ENCODE data around the gene ATF6. TPM values are rescaled to one million over a fixed set of nuclear protein-coding genes. Genes with fewer than 3 reads are reported as not detected.

ATF6 gene
- total RNA-seq, 1 experiment from 2014 or later, result 10.6 TPM

GRCh38 chr1:161885003-161885402 lies 118.9 kb downstream of the ATF6 start (continued):
- no peak for TF ChIP-seq ZNF671 (CRISPR knock-in tag; IDR thresholded peaks at IDR 0.05)
- TF ChIP-seq SMAD3 (CRISPR knock-in tag; IDR thresholded peaks at IDR 0.05; ENCODE audit: borderline replicate concordance), result no peak
- TF ChIP-seq ZNF423 (CRISPR knock-in tag; IDR thresholded peaks at IDR 0.05), result no peak
- TF ChIP-seq TP53 (CRISPR knock-in tag; IDR thresholded peaks at IDR 0.05), result no peak
- TF ChIP-seq IRF2 (CRISPR knock-in tag; IDR thresholded peaks at IDR 0.05; ENCODE audit: borderline replicate concordance, low read depth), result no peak
- no peak for TF ChIP-seq TCF7 (CRISPR knock-in tag; IDR thresholded peaks at IDR 0.05; ENCODE audit: low read depth)
- TF ChIP-seq AFF4 (CRISPR knock-in tag; IDR thresholded peaks at IDR 0.05; ENCODE audit: borderline replicate concordance), result no peak
- no peak for TF ChIP-seq ZNF425 (CRISPR knock-in tag; conservative IDR thresholded peaks at IDR 0.05)
- no peak for TF ChIP-seq ELF4 (CRISPR knock-in tag; IDR thresholded peaks at IDR 0.05; ENCODE audit: low read depth)

- Mint-ChIP-seq H3K4me1 (peaks cover 3% of the 10 kb centered on the region; the same call in 1 of the 2 replicates), H3K9me3 (no peaks in the 10 kb centered on the region), H3K36me3 (no peaks in the 10 kb centered on the region; the same call in 1 of the 2 replicates), H3K27me3 (ENCODE audit: low read depth) (no peaks in the 10 kb centered on the region), H3K4me3 (no peak overlapping the region), H3K27ac (no peak overlapping the region)
- ATAC-seq (no peak), DNase-seq (ENCODE audit: low spot score) (no peak)
- TF ChIP-seq NFYB (CRISPR knock-in tag; conservative IDR thresholded peaks at IDR 0.05; ENCODE audit: low read depth) (no peak), ZNF281 (CRISPR knock-in tag; IDR thresholded peaks at IDR 0.05) (no peak), CBFB (CRISPR knock-in tag; IDR thresholded peaks at IDR 0.05; ENCODE audit: low read depth) (no peak), MAX (CRISPR knock-in tag; IDR thresholded peaks at IDR 0.05) (no peak), ESRRA (CRISPR knock-in tag; IDR thresholded peaks at IDR 0.05; ENCODE audit: borderline replicate concordance) (no peak), IRF1 (CRISPR knock-in tag; IDR thresholded peaks at IDR 0.05) (no peak), ZNF121 (CRISPR knock-in tag; IDR thresholded peaks at IDR 0.05) (no peak), JUN (CRISPR knock-in tag; IDR thresholded peaks at IDR 0.05) (no peak), FOXP1 (CRISPR knock-in tag; IDR thresholded peaks at IDR 0.05; ENCODE audit: borderline replicate concordance) (no peak)
- ChIA-PET POLR2A (no interaction called here), CTCF (no interaction called here)
Measured at GRCh38 chr1:161885759-161886158, 119.6 kb downstream of the ATF6 start.

Data from WTC11 (cell line).